GM10248 (cell line): ENCODE results near the gene AGPAT3.

Source experiments
- CTCF ChIA-PET: fragments of 300-600 bp; sonication (Branson Sonifier 250); formaldehyde crosslinking; extraction: SDS; loops from one replicate; lab custom pipeline; 2021; ENCODE audit warnings: antibody characterized with exemption; lab: Yijun Ruan, JAX
- POLR2A ChIA-PET: fragments of 350-650 bp; sonication (Branson Sonifier 250); formaldehyde crosslinking; extraction: SDS; loops from one replicate; lab custom pipeline; 2020; ENCODE audit warnings: antibody characterized with exemption; lab: Yijun Ruan, JAX
- DNase-seq: peaks from one replicate; pipeline ENCODE4 v3.0.0; 2012; ENCODE audit errors: extremely low spot score
- TF ChIP-seq, protein P1 (sequence below): IDR thresholded peaks from 2 replicates; pipeline ENCODE4 v1.5.1; 2012; ENCODE audit warnings: mild to moderate bottlenecking, low read depth; ENCODE audit errors: extremely low read depth, missing control alignments, control extremely low read depth

Gene AGPAT3

DNA sequence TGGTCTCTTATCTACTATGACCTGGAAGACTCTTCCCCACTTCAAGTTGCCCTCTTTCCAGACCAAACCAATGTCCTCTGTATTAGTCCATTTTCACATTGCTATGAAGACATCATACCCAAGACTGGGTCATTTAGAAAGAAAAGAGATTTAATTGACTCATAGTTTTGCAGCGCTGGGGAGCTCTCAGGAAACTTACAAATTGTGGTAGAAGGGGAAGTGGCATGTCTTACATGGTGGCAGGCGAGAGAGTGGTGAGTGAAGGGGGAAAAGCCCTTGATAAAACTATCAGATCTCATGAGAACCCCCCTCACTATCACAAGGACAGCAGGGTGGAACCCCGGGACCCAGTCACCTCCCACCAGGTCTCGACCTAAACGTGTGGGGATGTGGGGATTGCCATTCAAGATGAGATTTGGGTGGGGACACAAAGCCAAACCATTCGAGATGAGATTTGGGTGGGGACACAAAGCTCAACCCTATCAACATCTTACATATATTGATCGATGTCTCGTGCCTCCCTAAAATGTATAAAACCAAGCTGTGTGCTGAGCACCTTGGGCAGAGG is 14.2 kb upstream of the AGPAT3 start:
- ChIA-PET CTCF (interaction anchor here (0.7 kb wide), 1 partner anchor 40 kb away, joined by 4 read pairs; no protein-coding TSS in a partner anchor), POLR2A (no interaction called here)
- DNase-seq = no peak

GRCh38 chr21:43851593-43851992 is 13.4 kb upstream of the AGPAT3 start:
- CTCF ChIA-PET = no interaction called here
- no peak for DNase-seq
- POLR2A ChIA-PET = no interaction called here
- TF ChIP-seq, protein P1, sequence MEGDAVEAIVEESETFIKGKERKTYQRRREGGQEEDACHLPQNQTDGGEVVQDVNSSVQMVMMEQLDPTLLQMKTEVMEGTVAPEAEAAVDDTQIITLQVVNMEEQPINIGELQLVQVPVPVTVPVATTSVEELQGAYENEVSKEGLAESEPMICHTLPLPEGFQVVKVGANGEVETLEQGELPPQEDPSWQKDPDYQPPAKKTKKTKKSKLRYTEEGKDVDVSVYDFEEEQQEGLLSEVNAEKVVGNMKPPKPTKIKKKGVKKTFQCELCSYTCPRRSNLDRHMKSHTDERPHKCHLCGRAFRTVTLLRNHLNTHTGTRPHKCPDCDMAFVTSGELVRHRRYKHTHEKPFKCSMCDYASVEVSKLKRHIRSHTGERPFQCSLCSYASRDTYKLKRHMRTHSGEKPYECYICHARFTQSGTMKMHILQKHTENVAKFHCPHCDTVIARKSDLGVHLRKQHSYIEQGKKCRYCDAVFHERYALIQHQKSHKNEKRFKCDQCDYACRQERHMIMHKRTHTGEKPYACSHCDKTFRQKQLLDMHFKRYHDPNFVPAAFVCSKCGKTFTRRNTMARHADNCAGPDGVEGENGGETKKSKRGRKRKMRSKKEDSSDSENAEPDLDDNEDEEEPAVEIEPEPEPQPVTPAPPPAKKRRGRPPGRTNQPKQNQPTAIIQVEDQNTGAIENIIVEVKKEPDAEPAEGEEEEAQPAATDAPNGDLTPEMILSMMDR = no peak

More for the DNA sequence above, 14.2 kb upstream of the AGPAT3 start:
- TF ChIP-seq, protein P1 = no peak

- no peak for DNase-seq
- ChIA-PET CTCF (interaction anchor here (1.0 to 1.6 kb wide), 4 partner anchors 8 to 67 kb away, joined by 3 to 5 read pairs (median 4); no protein-coding TSS in a partner anchor), POLR2A (interaction anchor here (0.6 kb wide), 1 partner anchor 76 kb away, joined by 5 read pairs; no protein-coding TSS in a partner anchor)
- TF ChIP-seq, protein P1 = no peak
Measured at GRCh38 chr21:43853851-43854772, 10.9 kb upstream of the AGPAT3 start.

DNA sequence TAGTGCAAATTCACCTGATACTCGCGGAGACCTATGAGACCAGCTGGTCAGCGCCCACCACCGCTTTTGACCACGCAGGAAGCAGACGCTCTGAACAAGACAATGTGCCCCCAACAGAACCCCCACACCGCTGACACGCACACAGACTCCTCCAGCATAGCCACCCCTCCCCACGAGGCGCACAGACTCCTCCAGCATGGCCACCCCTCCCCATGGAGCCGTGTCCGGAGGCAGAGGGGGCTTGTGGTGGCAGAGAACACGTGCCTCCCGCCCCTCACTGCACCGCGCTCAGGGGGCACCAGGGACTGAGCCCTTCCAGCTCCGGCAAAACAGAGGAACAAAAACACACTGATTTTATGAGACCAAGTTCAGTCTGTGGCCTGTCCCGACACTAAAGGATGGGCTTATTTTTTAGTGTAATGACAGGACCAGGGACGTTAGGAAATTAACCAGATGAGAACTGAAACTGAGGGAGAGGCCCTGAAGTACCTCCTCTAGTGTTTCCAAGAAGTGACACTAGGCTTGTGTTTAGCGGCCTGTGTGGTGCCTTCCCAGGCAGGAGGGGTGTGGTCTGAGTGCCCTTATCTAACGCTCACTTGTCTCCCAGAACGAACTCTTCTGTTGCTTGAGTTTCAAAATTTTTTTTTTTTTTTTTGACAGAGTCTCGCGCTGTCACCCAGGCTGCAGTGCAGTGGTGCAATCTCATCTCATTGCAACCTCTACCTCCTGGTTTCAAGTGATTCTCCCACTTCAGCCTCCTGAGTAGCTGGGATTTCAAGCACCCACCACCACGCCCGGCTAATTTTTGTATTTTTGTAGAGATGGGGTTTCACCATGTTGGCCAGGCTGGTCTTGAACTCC is 10.0 kb upstream of the AGPAT3 start:
- TF ChIP-seq, protein P1 = no peak
- CTCF ChIA-PET = interaction anchor here (1.0 to 1.6 kb wide), 2 partner anchors 9 to 44 kb away, joined by 3 to 5 read pairs; no protein-coding TSS in a partner anchor
- peak; percentile 81 for DNase-seq
- POLR2A ChIA-PET = interaction anchor here (0.6 to 0.7 kb wide), 2 partner anchors 75 to 81 kb away, joined by 3 to 5 read pairs; no protein-coding TSS in a partner anchor

- POLR2A ChIA-PET = interaction anchor here (0.7 kb wide), 1 partner anchor 81 kb away, joined by 3 read pairs; no protein-coding TSS in a partner anchor
- TF ChIP-seq, protein P1 = no peak
- DNase-seq = no peak
- CTCF ChIA-PET = interaction anchor here (1.6 kb wide), 1 partner anchor 10 kb away, joined by 5 read pairs; no protein-coding TSS in a partner anchor
Measured at GRCh38 chr21:43855955-43856354, 9.1 kb upstream of the AGPAT3 start.
